SK-N-SH (cell line): ENCODE measurements around the gene ALDH7A1. TPM values are rescaled to one million over a fixed set of nuclear protein-coding genes. Genes with fewer than 3 reads are reported as not detected.

Source experiments
- CTCF ChIA-PET: fragments of 300-600, 350-600 bp; formaldehyde crosslinking; extraction: SDS; loops from one replicate; lab custom pipeline; 2021; lab: Yijun Ruan, JAX
- POLR2A ChIA-PET: fragments of 350-600 bp; sonication (Branson Sonifier 250); formaldehyde crosslinking; extraction: SDS; loops from one replicate; lab custom pipeline; 2020; ENCODE audit warnings: antibody characterized with exemption, inconsistent platforms; lab: Yijun Ruan, JAX
- DNase-seq: peaks from one replicate; pipeline ENCODE4 v3.0.0; 2012
- H2AFZ ChIP-seq: fragments of 200-600 bp; sonication (generic); 2 replicates; pipeline ENCODE4 v1.8.1; 2016; ENCODE audit warnings: antibody characterized with exemption, mild to moderate bottlenecking, low read depth
- H3F3A ChIP-seq: fragments of 200-600 bp; sonication (generic); replicated peaks from 2 replicates; pipeline ENCODE3; 2016; ENCODE audit warnings: antibody characterized with exemption, mild to moderate bottlenecking; ENCODE audit not compliant: insufficient read depth
- H3K27ac ChIP-seq, 2 experiments: fragments of 200-500 bp in 1 of 2; fragments of 200-600 bp in 1 of 2; sonication (Bioruptor generic) in 1 of 2; sonication (generic), shearing (Covaris generic) in 1 of 2; 2 replicates each; pipeline versions ENCODE4 v1.5.1 to v1.6.1; 2014 to 2016; ENCODE audit warnings: low read depth in 2 of 2, inconsistent platforms in 1 of 2, low read length in 1 of 2, mild to moderate bottlenecking in 1 of 2, mixed read lengths in 1 of 2
- H3K27me3 ChIP-seq: fragments of 200-600 bp; sonication (generic), shearing (Covaris generic); 2 replicates; pipeline ENCODE4 v1.6.1; 2016; ENCODE audit warnings: mixed run types; ENCODE audit not compliant: insufficient read depth
- H3K36me3 ChIP-seq, 2 experiments: fragments of 200-500 bp in 1 of 2; fragments of 200-600 bp in 1 of 2; sonication (Bioruptor generic) in 1 of 2; sonication (generic) in 1 of 2; replicated peaks in 1 of 2; 2 replicates each; pipeline versions ENCODE3 to v1.5.1; 2014 to 2016; ENCODE audit warnings: low read length in 1 of 2, mild to moderate bottlenecking in 1 of 2; ENCODE audit not compliant: insufficient read depth in 2 of 2, control insufficient read depth in 1 of 2
- H3K4me1 ChIP-seq, 2 experiments: fragments of 200-500 bp in 1 of 2; fragments of 200-600 bp in 1 of 2; sonication (Bioruptor generic) in 1 of 2; sonication (generic), shearing (Covaris generic) in 1 of 2; 2 replicates each; pipeline versions ENCODE4 v1.5.1 to v1.6.1; 2014 to 2016; ENCODE audit warnings: low read depth in 1 of 2, low read length in 1 of 2, mixed run types in 1 of 2; ENCODE audit not compliant: insufficient read depth in 2 of 2, control insufficient read depth in 1 of 2
- H3K4me2 ChIP-seq: fragments of 200-600 bp; sonication (generic), shearing (Covaris generic); 2 replicates; pipeline ENCODE4 v1.6.1; 2017; ENCODE audit warnings: mixed run types
- H3K4me3 ChIP-seq, 2 experiments: fragments of 200-500 bp in 1 of 2; fragments of 200-600 bp in 1 of 2; sonication (Bioruptor generic) in 1 of 2; sonication (generic), shearing (Covaris generic) in 1 of 2; 2 replicates each; pipeline versions ENCODE4 v1.5.1 to v1.8.1; 2014 to 2016; ENCODE audit warnings: low read depth in 2 of 2, inconsistent platforms in 1 of 2, low read length in 1 of 2, mild to moderate bottlenecking in 1 of 2, mixed read lengths in 1 of 2, moderate library complexity in 1 of 2
- H3K79me2 ChIP-seq: fragments of 200-600 bp; sonication (generic); 2 replicates; pipeline ENCODE4 v1.8.1; 2017; ENCODE audit warnings: mild to moderate bottlenecking; ENCODE audit not compliant: insufficient read depth
- H3K9ac ChIP-seq: fragments of 200-600 bp; sonication (generic); 2 replicates; pipeline ENCODE4 v1.6.1; 2017; ENCODE audit warnings: mixed run types
- H3K9me2 ChIP-seq: fragments of 200-600 bp; sonication (generic); 2 replicates; pipeline ENCODE4 v1.6.1; 2017; ENCODE audit warnings: mixed run types
- H3K9me3 ChIP-seq: fragments of 200-600 bp; sonication (generic); 2 replicates; pipeline ENCODE4 v1.6.1; 2017; ENCODE audit warnings: mixed run types, mild to moderate bottlenecking, moderate library complexity
- H4K20me1 ChIP-seq: fragments of 200-600 bp; sonication (generic); 2 replicates; pipeline ENCODE4 v1.6.1; 2017; ENCODE audit warnings: mild to moderate bottlenecking, mixed run types; ENCODE audit not compliant: insufficient read depth
- CTCF ChIP-seq: fragments of 200-600 bp; sonication (generic); IDR thresholded peaks from 2 replicates; pipeline ENCODE4 v1.6.1; 2017; ENCODE audit warnings: antibody characterized with exemption, mild to moderate bottlenecking, moderate library complexity
- ELF1 ChIP-seq: IDR thresholded peaks from 2 replicates; pipeline ENCODE4 v1.4.0; 2012
- FOSL2 ChIP-seq: IDR thresholded peaks from 2 replicates; pipeline ENCODE4 v1.4.0; 2012; ENCODE audit warnings: low read depth, mild to moderate bottlenecking, moderate library complexity, borderline replicate concordance
- FOXJ3 ChIP-seq: sonication (generic); formaldehyde crosslinking; IDR thresholded peaks from 2 replicates; pipeline ENCODE4 v1.5.1; 2020; ENCODE audit warnings: mild to moderate bottlenecking, missing genetic modification reagents
- GABPA ChIP-seq: IDR thresholded peaks from 2 replicates; pipeline ENCODE4 v1.4.0; 2012; ENCODE audit warnings: low read depth, mild to moderate bottlenecking
- IRF3 ChIP-seq: fragments of 150-350 bp; IDR thresholded peaks from 2 replicates; pipeline ENCODE4 v1.6.1; 2016; ENCODE audit warnings: mild to moderate bottlenecking, low read depth, low read length
- JUND ChIP-seq: IDR thresholded peaks from 2 replicates; pipeline ENCODE4 v1.4.0; 2012
- MAX ChIP-seq: IDR thresholded peaks from 2 replicates; pipeline ENCODE4 v1.4.0; 2012; ENCODE audit warnings: low read depth
- MXI1 ChIP-seq: IDR thresholded peaks from 2 replicates; pipeline ENCODE4 v1.6.1; 2012; ENCODE audit warnings: mild to moderate bottlenecking, low read depth, low read length, improper control_type of control experiment
- NFIC ChIP-seq: IDR thresholded peaks from 2 replicates; pipeline ENCODE4 v1.4.0; 2012; ENCODE audit warnings: borderline replicate concordance
- RXRA ChIP-seq: IDR thresholded peaks from 2 replicates; pipeline ENCODE4 v1.4.0; 2012; ENCODE audit warnings: low read depth, mild to moderate bottlenecking, borderline replicate concordance
- TCF12 ChIP-seq: IDR thresholded peaks from 2 replicates; pipeline ENCODE4 v1.4.0; 2012
- TEAD4 ChIP-seq: IDR thresholded peaks from 2 replicates; pipeline ENCODE4 v1.4.0; 2012; ENCODE audit warnings: mild to moderate bottlenecking, borderline replicate concordance; ENCODE audit not compliant: insufficient read depth
- YY1 ChIP-seq: IDR thresholded peaks from 2 replicates; pipeline ENCODE4 v1.4.0; 2012; ENCODE audit warnings: low read depth, mild to moderate bottlenecking
- ZBTB33 ChIP-seq: IDR thresholded peaks from 2 replicates; pipeline ENCODE4 v1.4.0; 2012; ENCODE audit warnings: low read depth, borderline replicate concordance
- WGBS: methylation state at CpG from one replicate; pipeline ENCODE4 v1.1.6; 2017; ENCODE audit warnings: low lambda C conversion rate; 5-methylcytosine and 5-hydroxymethylcytosine counted together
- polyA plus RNA-seq, 3 experiments: library from polyadenylated mRNA; depleted of rRNA; stranded (reverse); fragments of >200 nt; gene quantifications; 2 replicates each; pipeline ENCODE4 v1.2.3, GENCODE V29; 2012
- TF ChIP-seq, protein P1 (sequence below): IDR thresholded peaks from 2 replicates; pipeline ENCODE4; 2012

Gene ALDH7A1
- polyA plus RNA-seq, 1 of the 3 experiments (the other 2 are of a cell fraction) = 44.5 TPM

DNA sequence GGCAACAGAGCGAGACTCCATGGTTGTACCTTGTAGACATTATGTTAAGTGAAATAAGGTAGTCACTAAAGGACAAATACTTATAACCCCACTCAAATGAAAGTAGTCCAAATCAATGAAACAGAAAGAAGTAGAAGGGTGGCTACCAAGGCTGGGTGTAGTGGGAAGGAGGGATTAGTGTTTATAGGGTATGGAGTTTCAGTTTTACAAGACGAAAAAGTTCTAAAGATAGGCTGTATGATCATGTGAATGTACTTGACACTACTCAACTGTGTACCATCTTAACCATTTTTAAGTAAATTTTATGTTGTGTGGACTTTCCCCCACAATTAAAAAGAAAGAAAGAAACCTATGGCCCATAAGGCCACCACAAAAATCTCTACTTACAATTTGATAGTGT lies 32.2 kb downstream of the ALDH7A1 start:
- H3K9ac ChIP-seq = no peak overlapping the region
- 58% methylated on average over 2 of the region's 2 CpGs for WGBS
- no peak overlapping the region for H2AFZ ChIP-seq
- no peak overlapping the region for H3K27ac ChIP-seq
- no peaks in the 10 kb centered on the region for H3K4me1 ChIP-seq
- no peaks in the 10 kb centered on the region for H4K20me1 ChIP-seq
- H3K36me3 ChIP-seq = peaks cover 0 to 2% of the 10 kb centered on the region in 2 experiments
- TF ChIP-seq FOXJ3 (CRISPR knock-in tag) (no peak), FOSL2 (no peak), IRF3 (no peak), RXRA (no peak), YY1 (no peak), ZBTB33 (no peak), TCF12 (no peak), MXI1 (no peak), CTCF (no peak), TEAD4 (no peak), MAX (no peak), JUND (no peak), NFIC (no peak), GABPA (no peak), ELF1 (no peak)
- TF ChIP-seq, protein P1, sequence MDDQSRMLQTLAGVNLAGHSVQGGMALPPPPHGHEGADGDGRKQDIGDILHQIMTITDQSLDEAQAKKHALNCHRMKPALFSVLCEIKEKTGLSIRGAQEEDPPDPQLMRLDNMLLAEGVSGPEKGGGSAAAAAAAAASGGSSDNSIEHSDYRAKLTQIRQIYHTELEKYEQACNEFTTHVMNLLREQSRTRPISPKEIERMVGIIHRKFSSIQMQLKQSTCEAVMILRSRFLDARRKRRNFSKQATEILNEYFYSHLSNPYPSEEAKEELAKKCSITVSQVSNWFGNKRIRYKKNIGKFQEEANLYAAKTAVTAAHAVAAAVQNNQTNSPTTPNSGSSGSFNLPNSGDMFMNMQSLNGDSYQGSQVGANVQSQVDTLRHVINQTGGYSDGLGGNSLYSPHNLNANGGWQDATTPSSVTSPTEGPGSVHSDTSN = no peak
- H3K9me2 ChIP-seq = no peaks in the 10 kb centered on the region
- H3K4me3 ChIP-seq = no peak overlapping the region
- CTCF ChIA-PET = interaction anchor here (1.4 kb wide), 1 partner anchor 209 kb away, joined by 4 read pairs; no protein-coding TSS in a partner anchor
- H3K4me2 ChIP-seq = no peak overlapping the region
- no peaks in the 10 kb centered on the region for H3K9me3 ChIP-seq
- no peaks in the 10 kb centered on the region for H3K79me2 ChIP-seq
- no peaks in the 10 kb centered on the region for H3K27me3 ChIP-seq
- POLR2A ChIA-PET = no interaction called here
- no peak for DNase-seq
- H3F3A ChIP-seq = no peaks in the 10 kb centered on the region
